HG03066 (cell line): ENCODE measurements around the gene CTAG1A.
"Not testable (repeated sequence)": the region's sequence is repeated elsewhere in the genome, so short reads cannot be mapped to it uniquely, and the experiment has no call there.

Experiments
- ATAC-seq: cut with Tn5 transposase; IDR thresholded peaks from one replicate; pipeline ENCODE4 v1.9.1; 2021; ENCODE audit warnings: low read depth; ENCODE audit not compliant: unreplicated experiment

CTAG1A gene

GRCh38 chrX:154608823-154609222 is 23.9 kb downstream of the CTAG1A start:
- ATAC-seq, result not testable (repeated sequence)

DNA sequence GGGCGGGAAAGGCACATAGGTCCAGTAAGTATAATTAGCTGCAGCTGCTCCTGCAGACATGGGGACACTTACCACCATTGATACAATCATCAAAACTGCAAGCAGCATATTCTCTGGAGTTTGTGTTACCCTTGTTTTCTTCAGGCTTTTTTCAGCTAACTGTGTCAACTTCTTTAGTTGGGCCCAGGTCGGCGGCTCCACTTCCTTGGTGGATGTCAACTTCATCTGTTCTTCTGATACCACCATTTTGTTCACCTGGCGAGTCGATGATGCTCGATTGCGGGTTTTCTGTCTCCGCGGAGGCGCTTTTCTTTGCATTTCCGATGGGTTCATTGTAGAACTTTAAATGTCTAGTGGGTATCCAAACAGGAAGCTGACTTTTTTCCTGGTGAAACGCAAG is 26.2 kb downstream of the CTAG1A start:
- not testable (repeated sequence) for ATAC-seq

GRCh38 chrX:154613586-154613985 is 28.7 kb downstream of the CTAG1A start:
- ATAC-seq, result not testable (repeated sequence)

DNA sequence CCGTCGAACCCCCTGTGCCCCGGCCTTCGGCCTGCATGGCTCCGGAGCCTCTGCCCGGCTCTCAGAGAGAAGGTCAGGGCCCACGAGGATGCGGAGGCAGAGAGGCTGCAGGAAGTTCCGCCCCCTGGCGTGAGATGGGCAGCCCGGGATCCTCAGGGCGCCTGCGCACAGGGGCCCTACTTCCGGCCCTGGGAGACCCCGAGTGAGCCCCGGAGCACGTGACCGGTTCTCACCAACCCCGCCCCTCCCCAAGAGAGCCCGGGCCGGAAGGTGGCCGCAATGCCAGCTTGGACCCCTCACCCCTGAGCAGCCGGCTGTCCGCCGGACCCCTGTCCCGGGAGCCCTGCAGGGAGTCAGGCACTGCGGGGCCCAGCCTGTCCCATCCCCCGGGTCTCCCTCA is 34.2 kb downstream of the CTAG1A start, which contains the start of gene CTAG1B:
Gene CTAG1B (minus strand): TSS at position 101 of the 400 bp plus-strand sequence. CDS start 64 bp downstream, at position 37.
- ATAC-seq, result not testable (repeated sequence)

DNA sequence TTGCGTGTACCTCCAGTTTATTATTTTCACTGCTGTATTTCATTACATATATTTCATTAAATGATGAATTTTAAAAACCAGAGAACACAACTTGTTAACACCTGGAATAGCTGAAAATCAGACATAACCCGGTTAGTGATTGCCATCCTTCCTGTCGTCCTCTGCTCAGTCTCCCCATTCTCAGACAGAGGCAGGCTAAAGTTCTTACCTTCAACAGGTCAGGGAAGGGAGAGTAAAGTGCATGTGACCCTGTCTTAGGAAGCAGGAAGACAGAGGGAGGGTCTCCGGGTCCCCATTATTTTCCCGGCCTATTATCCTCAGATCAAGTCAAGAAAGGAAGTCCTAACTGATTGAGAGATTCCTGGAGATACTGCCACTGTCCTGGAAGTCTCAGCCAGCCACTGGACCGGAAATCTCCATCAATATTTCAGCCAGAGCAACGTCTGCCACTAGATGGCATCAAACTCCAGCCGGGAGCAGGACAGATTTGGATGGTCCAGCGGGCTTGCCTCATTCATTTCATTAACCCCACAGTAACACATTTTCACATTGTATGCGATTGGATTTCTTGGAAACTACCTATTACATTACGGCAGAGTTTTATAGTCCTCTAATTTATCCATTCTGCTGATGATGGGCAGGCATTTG is 36.0 kb downstream of the CTAG1A start:
- ATAC-seq, result not testable (repeated sequence)

DNA sequence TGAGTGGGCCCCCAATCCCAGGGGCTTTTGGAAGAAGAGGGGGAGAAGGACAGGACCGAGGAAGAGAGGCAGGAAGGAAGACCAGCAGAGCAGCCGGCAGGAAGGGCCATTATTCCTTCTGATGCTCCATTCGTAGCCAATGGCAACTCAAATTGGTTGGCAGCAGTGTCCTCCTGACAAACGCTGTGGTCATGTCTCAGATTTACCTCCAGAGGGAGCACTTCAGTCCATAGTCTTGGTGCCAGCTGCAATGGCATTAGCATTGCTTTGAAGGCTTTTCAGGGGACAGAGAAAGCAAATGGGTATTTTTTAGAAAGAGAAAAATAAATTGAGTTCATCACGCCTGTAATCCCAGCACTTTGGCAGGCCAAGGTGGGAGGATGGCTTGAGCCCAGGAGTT is 44.0 kb downstream of the CTAG1A start:
- ATAC-seq, result not testable (repeated sequence)

GRCh38 chrX:154630949-154631348 is 46.0 kb downstream of the CTAG1A start:
- not testable (repeated sequence) for ATAC-seq

GRCh38 chrX:154633661-154634060 is 48.7 kb downstream of the CTAG1A start:
- ATAC-seq, result not testable (repeated sequence)
